Hepatocyte (in vitro differentiated cells): Measurements from ENCODE around the gene PDE6C. TPM values are rescaled to one million over a fixed set of nuclear protein-coding genes. Genes with fewer than 3 reads are reported as not detected.
A peak's percentile ranks its signal among the peaks of the same experiment; 100 is the strongest.

Source experiments
- DNase-seq: peaks from one replicate; pipeline ENCODE4 v3.0.0-alpha.2; 2016; ENCODE audit warnings: low spot score
- H2AFZ ChIP-seq: fragments of 200-600 bp; sonication (generic); 2 replicates; pipeline ENCODE4 v1.6.0; 2016; ENCODE audit warnings: antibody characterized with exemption, mild to moderate bottlenecking
- H3K27ac ChIP-seq: fragments of 200-600 bp; sonication (generic); 2 replicates; pipeline ENCODE4 v1.5.1; 2016; ENCODE audit warnings: mild to moderate bottlenecking
- H3K27me3 ChIP-seq: fragments of 200-600 bp; sonication (generic); 2 replicates; pipeline ENCODE4 v1.6.1; 2016
- H3K36me3 ChIP-seq: fragments of 200-600 bp; sonication (generic); replicated peaks from 2 replicates; pipeline ENCODE4 v1.5.1; 2016; ENCODE audit warnings: low read depth; ENCODE audit not compliant: insufficient read depth
- H3K4me1 ChIP-seq: fragments of 200-600 bp; sonication (generic); 2 replicates; pipeline ENCODE4 v1.5.1; 2016; ENCODE audit warnings: mild to moderate bottlenecking, moderate library complexity; ENCODE audit not compliant: insufficient read depth
- H3K4me2 ChIP-seq: fragments of 200-600 bp; sonication (generic); 2 replicates; pipeline ENCODE4 v1.6.0; 2016
- H3K4me3 ChIP-seq: fragments of 200-600 bp; sonication (generic); 2 replicates; pipeline ENCODE4 v1.5.1; 2016; ENCODE audit warnings: mild to moderate bottlenecking
- H3K79me2 ChIP-seq: fragments of 200-600 bp; sonication (generic); 2 replicates; pipeline ENCODE4 v1.6.0; 2017; ENCODE audit warnings: mild to moderate bottlenecking
- H3K9me2 ChIP-seq: fragments of 200-600 bp; sonication (generic); replicated peaks from 2 replicates; pipeline ENCODE4 v1.6.0; 2017; ENCODE audit warnings: mild to moderate bottlenecking; ENCODE audit not compliant: insufficient read depth
- H3K9me3 ChIP-seq: fragments of 200-600 bp; sonication (generic); 2 replicates; pipeline ENCODE4 v1.5.1; 2016; ENCODE audit warnings: low read depth, mild to moderate bottlenecking
- H4K20me1 ChIP-seq: fragments of 200-600 bp; sonication (generic); 2 replicates; pipeline ENCODE4 v1.6.0; 2016; ENCODE audit warnings: mild to moderate bottlenecking; ENCODE audit not compliant: insufficient read depth, poor library complexity, severe bottlenecking
- EZH2 ChIP-seq: fragments of 200-600 bp; sonication (generic); IDR thresholded peaks from 2 replicates; pipeline ENCODE4 v1.6.1; 2016; ENCODE audit warnings: antibody characterized with exemption, mild to moderate bottlenecking, borderline replicate concordance
- EZH2phosphoT487 ChIP-seq: fragments of 200-600 bp; sonication (generic); IDR thresholded peaks from one replicate; pipeline ENCODE4 v1.6.1; 2018; ENCODE audit warnings: antibody characterized with exemption, mild to moderate bottlenecking, low read depth, moderate library complexity; ENCODE audit not compliant: unreplicated experiment, severe bottlenecking
- WGBS: methylation state at CpG from one replicate; pipeline ENCODE4 v1.1.6; 2016; ENCODE audit warnings: low lambda C conversion rate; ENCODE audit errors: missing lambda C conversion rate; 5-methylcytosine and 5-hydroxymethylcytosine counted together
- polyA plus RNA-seq: library from polyadenylated mRNA; unstranded; fragments of >200 nt; fragmentation: Nextera tagmentation; extraction: Ambion mirVana; gene quantifications from 2 replicates; pipeline ENCODE4 v1.2.1, GENCODE V29; 2016
- total RNA-seq: library from RNA; depleted of rRNA; stranded (reverse); fragments of >200 nt; gene quantifications from 2 replicates; pipeline ENCODE4 v1.2.3, GENCODE V29; 2014
- TF ChIP-seq, protein P1 (sequence below): fragments of 200-600 bp; sonication (generic); IDR thresholded peaks from 2 replicates; pipeline ENCODE4 v1.5.1; 2016; ENCODE audit warnings: antibody characterized with exemption, mild to moderate bottlenecking; ENCODE audit not compliant: poor library complexity

PDE6C gene
- total and polyA plus RNA-seq, 2 experiments from 2014 or later: 0.07 to 0.15 TPM

DNA sequence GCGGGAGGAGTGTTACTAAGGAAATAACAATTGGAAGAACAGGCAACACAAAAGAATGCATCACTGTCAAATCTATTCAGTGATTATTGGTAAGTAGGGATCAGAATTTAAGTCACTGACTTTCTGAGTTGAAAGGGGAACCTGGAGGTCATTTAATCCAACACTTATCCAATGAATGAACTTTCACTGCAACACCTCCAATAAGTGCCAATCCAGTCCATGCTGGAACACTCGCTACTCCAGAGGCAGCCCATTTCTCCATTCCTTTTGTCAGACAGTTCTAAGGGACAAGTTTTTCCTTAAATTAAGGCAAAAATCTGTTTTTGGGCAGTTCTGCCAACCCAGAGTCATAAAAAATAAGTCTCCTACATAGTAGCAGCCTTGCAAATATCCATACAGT is 60.6 kb downstream of the PDE6C start:
- H2AFZ ChIP-seq: no peak overlapping the region
- H3K27me3 ChIP-seq: no peaks in the 10 kb centered on the region
- H3K27ac ChIP-seq: peak overlapping the region; percentile 1
- 85% methylated on average over 2 of the region's 2 CpGs for WGBS
- H3K36me3 ChIP-seq: no peaks in the 10 kb centered on the region
- no peaks in the 10 kb centered on the region for H3K9me2 ChIP-seq
- H3K4me3 ChIP-seq: no peak overlapping the region
- no peak for TF ChIP-seq EZH2phosphoT487
- TF ChIP-seq, protein P1, sequence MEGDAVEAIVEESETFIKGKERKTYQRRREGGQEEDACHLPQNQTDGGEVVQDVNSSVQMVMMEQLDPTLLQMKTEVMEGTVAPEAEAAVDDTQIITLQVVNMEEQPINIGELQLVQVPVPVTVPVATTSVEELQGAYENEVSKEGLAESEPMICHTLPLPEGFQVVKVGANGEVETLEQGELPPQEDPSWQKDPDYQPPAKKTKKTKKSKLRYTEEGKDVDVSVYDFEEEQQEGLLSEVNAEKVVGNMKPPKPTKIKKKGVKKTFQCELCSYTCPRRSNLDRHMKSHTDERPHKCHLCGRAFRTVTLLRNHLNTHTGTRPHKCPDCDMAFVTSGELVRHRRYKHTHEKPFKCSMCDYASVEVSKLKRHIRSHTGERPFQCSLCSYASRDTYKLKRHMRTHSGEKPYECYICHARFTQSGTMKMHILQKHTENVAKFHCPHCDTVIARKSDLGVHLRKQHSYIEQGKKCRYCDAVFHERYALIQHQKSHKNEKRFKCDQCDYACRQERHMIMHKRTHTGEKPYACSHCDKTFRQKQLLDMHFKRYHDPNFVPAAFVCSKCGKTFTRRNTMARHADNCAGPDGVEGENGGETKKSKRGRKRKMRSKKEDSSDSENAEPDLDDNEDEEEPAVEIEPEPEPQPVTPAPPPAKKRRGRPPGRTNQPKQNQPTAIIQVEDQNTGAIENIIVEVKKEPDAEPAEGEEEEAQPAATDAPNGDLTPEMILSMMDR: no peak
- TF ChIP-seq EZH2: no peak
- H3K79me2 ChIP-seq: no peaks in the 10 kb centered on the region
- H3K4me1 ChIP-seq: peaks cover 11% of the 10 kb centered on the region
- DNase-seq: no peak
- no peak overlapping the region for H3K4me2 ChIP-seq
- no peaks in the 10 kb centered on the region for H3K9me3 ChIP-seq
- no peaks in the 10 kb centered on the region for H4K20me1 ChIP-seq

GRCh38 chr10:93673791-93674190 is 61.5 kb downstream of the PDE6C start:
- no peaks in the 10 kb centered on the region for H3K36me3 ChIP-seq
- no peak overlapping the region for H2AFZ ChIP-seq
- H3K4me3 ChIP-seq: no peak overlapping the region
- no peaks in the 10 kb centered on the region for H3K27me3 ChIP-seq
- H3K4me1 ChIP-seq: peaks cover 11% of the 10 kb centered on the region
- no peak overlapping the region for H3K27ac ChIP-seq
- no peaks in the 10 kb centered on the region for H4K20me1 ChIP-seq
- no peaks in the 10 kb centered on the region for H3K9me2 ChIP-seq
- no peaks in the 10 kb centered on the region for H3K9me3 ChIP-seq
- TF ChIP-seq EZH2phosphoT487 (no peak), EZH2 (no peak)
- TF ChIP-seq, protein P1: no peak
- H3K4me2 ChIP-seq: no peak overlapping the region
- DNase-seq: no peak
- no peaks in the 10 kb centered on the region for H3K79me2 ChIP-seq
- WGBS: 91% methylated on average over 2 of the region's 2 CpGs

DNA sequence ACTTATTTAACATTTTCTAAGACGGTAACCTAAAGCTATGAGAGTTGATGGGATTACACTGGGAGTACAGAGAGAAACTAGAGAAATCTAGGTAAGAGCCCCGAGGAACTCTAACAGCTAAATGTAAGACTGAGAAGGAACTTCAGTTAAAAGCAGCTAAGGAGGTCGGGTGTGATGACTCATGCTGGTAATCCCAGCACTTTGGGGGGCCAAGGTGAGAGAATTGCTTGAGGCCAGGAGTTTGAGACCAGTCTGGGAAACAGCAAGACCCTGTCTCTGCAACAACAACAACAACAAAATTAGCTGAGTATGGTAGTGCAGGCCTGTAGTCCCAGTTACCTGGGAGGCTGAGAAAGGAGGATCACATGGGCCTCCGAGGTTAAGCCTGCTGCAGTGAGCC is 66.0 kb downstream of the PDE6C start:
- Histone ChIP-seq H3K27me3 (no peaks in the 10 kb centered on the region), H3K4me1 (no peaks in the 10 kb centered on the region), H3K27ac (no peak overlapping the region), H2AFZ (no peak overlapping the region), H3K4me3 (no peak overlapping the region), H3K9me3 (no peaks in the 10 kb centered on the region), H4K20me1 (no peaks in the 10 kb centered on the region), H3K79me2 (no peaks in the 10 kb centered on the region), H3K4me2 (no peak overlapping the region), H3K36me3 (no peaks in the 10 kb centered on the region), H3K9me2 (no peaks in the 10 kb centered on the region)
- 76% methylated on average over 4 of the region's 4 CpGs for WGBS
- TF ChIP-seq, protein P1: no peak
- TF ChIP-seq EZH2phosphoT487 (no peak), EZH2 (no peak)
- no peak for DNase-seq
